ENCODE data around the gene KHNYN. TPM values are rescaled to one million over a fixed set of nuclear protein-coding genes. Genes with fewer than 3 reads are reported as not detected.

KHNYN gene
- total and polyA plus RNA-seq, 2 experiments from 2014 or later, result 2.7 to 28.1 TPM

DNA sequence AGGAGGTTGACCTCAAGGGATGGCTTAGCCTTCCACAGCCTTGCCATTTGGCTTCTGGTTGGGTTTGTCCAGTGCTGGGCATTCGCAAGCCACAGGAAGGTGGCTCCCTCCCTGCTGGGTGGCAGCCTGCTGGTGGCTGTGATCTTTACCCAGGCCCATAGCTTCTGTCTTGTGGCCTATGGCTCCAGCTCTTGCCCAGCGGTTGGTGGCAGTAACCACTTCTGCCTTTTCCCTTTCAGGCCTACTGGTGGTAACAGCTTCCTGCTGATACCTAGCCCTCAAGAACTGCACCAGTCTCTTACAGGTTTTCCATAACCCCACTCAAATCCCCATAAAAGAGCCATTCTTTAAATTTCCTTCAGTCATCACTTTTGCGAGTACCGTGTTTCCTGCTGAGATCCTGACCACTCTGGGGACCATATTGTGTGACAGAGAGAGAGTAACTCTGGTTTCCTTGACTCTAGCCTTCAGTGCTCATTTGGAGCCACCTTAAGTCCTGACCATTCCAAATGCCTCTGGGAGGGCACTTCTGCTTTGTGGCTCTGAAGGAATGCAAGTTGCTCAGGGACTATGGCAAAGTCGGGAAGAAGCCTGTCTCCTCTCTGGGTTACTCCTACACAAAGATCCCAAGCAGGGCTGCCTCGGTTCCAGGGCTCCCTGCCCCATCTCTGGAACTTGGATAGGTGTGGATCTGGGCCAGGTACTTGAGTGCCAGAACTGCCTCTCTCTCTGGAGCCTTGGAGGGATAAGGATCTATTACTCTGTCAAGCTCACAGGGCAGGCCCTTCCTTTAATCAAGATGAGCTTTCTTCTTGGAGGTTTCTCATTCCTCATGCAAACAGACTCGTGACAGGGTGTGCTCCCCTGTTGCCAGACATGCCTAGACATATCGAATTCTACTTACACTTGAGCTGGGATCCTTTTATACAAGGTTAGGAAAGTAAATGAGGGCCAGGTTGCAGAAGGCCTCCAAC is 33.9 kb upstream of the KHNYN start:
- Histone ChIP-seq H3K36me3 (ENCODE audit: insufficient read depth) (no peaks in the 10 kb centered on the region), H3K27ac (ENCODE audit: low read depth) (no peak overlapping the region), H3K4me3 (no peak overlapping the region), H3K4me1 (ENCODE audit: insufficient read depth) (peaks cover 24% of the 10 kb centered on the region; the same call in 1 of the 2 replicates), H4K20me1 (replicated peaks; ENCODE audit: insufficient read depth) (no peaks in the 10 kb centered on the region; the same call in 1 of the 2 replicates), H3K27me3 (ENCODE audit: insufficient read depth) (peaks cover 18% of the 10 kb centered on the region; the same call in 1 of the 2 replicates), H3K79me2 (replicated peaks; ENCODE audit: insufficient read depth) (no peaks in the 10 kb centered on the region), H3K4me2 (no peak overlapping the region), H3F3A (replicated peaks; ENCODE audit: low read depth) (no peaks in the 10 kb centered on the region), H2AFZ (peak overlapping the region; percentile 43; the same call in 1 of the 2 replicates), H3K9me2 (ENCODE audit: insufficient read depth) (no peaks in the 10 kb centered on the region)
- Mint-ChIP-seq H3K27me3 (ENCODE audit: insufficient read depth, low read depth, poor library complexity) (peaks cover 12% of the 10 kb centered on the region), H3K9me3 (no peaks in the 10 kb centered on the region), H3K4me3 (no peak overlapping the region), H3K36me3 (ENCODE audit: low read depth) (no peaks in the 10 kb centered on the region), H3K4me1 (peaks cover 43% of the 10 kb centered on the region), H3K27ac (no peak overlapping the region)
- no peak for DNase-seq (ENCODE audit: low spot score)
- TF ChIP-seq, protein P1, sequence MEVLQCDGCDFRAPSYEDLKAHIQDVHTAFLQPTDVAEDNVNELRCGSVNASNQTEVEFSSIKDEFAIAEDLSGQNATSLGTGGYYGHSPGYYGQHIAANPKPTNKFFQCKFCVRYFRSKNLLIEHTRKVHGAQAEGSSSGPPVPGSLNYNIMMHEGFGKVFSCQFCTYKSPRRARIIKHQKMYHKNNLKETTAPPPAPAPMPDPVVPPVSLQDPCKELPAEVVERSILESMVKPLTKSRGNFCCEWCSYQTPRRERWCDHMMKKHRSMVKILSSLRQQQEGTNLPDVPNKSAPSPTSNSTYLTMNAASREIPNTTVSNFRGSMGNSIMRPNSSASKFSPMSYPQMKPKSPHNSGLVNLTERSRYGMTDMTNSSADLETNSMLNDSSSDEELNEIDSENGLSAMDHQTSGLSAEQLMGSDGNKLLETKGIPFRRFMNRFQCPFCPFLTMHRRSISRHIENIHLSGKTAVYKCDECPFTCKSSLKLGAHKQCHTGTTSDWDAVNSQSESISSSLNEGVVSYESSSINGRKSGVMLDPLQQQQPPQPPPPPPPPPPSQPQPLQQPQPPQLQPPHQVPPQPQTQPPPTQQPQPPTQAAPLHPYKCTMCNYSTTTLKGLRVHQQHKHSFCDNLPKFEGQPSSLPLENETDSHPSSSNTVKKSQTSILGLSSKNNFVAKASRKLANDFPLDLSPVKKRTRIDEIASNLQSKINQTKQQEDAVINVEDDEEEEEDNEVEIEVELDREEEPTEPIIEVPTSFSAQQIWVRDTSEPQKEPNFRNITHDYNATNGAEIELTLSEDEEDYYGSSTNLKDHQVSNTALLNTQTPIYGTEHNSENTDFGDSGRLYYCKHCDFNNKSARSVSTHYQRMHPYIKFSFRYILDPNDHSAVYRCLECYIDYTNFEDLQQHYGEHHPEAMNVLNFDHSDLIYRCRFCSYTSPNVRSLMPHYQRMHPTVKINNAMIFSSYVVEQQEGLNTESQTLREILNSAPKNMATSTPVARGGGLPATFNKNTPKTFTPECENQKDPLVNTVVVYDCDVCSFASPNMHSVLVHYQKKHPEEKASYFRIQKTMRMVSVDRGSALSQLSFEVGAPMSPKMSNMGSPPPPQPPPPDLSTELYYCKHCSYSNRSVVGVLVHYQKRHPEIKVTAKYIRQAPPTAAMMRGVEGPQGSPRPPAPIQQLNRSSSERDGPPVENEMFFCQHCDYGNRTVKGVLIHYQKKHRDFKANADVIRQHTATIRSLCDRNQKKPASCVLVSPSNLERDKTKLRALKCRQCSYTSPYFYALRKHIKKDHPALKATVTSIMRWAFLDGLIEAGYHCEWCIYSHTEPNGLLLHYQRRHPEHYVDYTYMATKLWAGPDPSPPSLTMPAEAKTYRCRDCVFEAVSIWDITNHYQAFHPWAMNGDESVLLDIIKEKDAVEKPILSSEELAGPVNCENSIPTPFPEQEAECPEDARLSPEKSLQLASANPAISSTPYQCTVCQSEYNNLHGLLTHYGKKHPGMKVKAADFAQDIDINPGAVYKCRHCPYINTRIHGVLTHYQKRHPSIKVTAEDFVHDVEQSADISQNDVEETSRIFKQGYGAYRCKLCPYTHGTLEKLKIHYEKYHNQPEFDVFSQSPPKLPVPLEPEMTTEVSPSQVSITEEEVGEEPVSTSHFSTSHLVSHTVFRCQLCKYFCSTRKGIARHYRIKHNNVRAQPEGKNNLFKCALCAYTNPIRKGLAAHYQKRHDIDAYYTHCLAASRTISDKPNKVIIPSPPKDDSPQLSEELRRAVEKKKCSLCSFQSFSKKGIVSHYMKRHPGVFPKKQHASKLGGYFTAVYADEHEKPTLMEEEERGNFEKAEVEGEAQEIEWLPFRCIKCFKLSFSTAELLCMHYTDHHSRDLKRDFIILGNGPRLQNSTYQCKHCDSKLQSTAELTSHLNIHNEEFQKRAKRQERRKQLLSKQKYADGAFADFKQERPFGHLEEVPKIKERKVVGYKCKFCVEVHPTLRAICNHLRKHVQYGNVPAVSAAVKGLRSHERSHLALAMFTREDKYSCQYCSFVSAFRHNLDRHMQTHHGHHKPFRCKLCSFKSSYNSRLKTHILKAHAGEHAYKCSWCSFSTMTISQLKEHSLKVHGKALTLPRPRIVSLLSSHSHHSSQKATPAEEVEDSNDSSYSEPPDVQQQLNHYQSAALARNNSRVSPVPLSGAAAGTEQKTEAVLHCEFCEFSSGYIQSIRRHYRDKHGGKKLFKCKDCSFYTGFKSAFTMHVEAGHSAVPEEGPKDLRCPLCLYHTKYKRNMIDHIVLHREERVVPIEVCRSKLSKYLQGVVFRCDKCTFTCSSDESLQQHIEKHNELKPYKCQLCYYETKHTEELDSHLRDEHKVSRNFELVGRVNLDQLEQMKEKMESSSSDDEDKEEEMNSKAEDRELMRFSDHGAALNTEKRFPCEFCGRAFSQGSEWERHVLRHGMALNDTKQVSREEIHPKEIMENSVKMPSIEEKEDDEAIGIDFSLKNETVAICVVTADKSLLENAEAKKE (CRISPR knock-in tag; IDR thresholded peaks at IDR 0.05), result no peak
- TF ChIP-seq POLR2AphosphoS5 (IDR thresholded peaks at IDR 0.05; ENCODE audit: low read depth) (no peak), CREB1 (CRISPR knock-in tag; IDR thresholded peaks at IDR 0.05; ENCODE audit: low read depth) (no peak), JUNB (IDR thresholded peaks at IDR 0.05; ENCODE audit: unreplicated experiment) (no peak), ZNF331 (CRISPR knock-in tag; IDR thresholded peaks at IDR 0.05; ENCODE audit: low read depth) (no peak), EZH2phosphoT487 (IDR thresholded peaks at IDR 0.05; ENCODE audit: unreplicated experiment) (no peak), NANOG (IDR thresholded peaks at IDR 0.05; ENCODE audit: borderline replicate concordance) (no peak), EZH2 (IDR thresholded peaks at IDR 0.05; ENCODE audit: low read depth, unreplicated experiment) (no peak), ZNF114 (CRISPR knock-in tag; IDR thresholded peaks at IDR 0.05) (no peak), STAT1 (IDR thresholded peaks at IDR 0.05; ENCODE audit: unreplicated experiment) (no peak)
- TF ChIP-seq, protein P2, sequence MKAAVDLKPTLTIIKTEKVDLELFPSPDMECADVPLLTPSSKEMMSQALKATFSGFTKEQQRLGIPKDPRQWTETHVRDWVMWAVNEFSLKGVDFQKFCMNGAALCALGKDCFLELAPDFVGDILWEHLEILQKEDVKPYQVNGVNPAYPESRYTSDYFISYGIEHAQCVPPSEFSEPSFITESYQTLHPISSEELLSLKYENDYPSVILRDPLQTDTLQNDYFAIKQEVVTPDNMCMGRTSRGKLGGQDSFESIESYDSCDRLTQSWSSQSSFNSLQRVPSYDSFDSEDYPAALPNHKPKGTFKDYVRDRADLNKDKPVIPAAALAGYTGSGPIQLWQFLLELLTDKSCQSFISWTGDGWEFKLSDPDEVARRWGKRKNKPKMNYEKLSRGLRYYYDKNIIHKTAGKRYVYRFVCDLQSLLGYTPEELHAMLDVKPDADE (IDR thresholded peaks at IDR 0.05), result no peak
- TF ChIP-seq, protein P3, sequence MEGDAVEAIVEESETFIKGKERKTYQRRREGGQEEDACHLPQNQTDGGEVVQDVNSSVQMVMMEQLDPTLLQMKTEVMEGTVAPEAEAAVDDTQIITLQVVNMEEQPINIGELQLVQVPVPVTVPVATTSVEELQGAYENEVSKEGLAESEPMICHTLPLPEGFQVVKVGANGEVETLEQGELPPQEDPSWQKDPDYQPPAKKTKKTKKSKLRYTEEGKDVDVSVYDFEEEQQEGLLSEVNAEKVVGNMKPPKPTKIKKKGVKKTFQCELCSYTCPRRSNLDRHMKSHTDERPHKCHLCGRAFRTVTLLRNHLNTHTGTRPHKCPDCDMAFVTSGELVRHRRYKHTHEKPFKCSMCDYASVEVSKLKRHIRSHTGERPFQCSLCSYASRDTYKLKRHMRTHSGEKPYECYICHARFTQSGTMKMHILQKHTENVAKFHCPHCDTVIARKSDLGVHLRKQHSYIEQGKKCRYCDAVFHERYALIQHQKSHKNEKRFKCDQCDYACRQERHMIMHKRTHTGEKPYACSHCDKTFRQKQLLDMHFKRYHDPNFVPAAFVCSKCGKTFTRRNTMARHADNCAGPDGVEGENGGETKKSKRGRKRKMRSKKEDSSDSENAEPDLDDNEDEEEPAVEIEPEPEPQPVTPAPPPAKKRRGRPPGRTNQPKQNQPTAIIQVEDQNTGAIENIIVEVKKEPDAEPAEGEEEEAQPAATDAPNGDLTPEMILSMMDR (conservative IDR thresholded peaks at IDR 0.05; ENCODE audit: low read depth in 2 of 2), result no peak
- TF ChIP-seq, protein P4, sequence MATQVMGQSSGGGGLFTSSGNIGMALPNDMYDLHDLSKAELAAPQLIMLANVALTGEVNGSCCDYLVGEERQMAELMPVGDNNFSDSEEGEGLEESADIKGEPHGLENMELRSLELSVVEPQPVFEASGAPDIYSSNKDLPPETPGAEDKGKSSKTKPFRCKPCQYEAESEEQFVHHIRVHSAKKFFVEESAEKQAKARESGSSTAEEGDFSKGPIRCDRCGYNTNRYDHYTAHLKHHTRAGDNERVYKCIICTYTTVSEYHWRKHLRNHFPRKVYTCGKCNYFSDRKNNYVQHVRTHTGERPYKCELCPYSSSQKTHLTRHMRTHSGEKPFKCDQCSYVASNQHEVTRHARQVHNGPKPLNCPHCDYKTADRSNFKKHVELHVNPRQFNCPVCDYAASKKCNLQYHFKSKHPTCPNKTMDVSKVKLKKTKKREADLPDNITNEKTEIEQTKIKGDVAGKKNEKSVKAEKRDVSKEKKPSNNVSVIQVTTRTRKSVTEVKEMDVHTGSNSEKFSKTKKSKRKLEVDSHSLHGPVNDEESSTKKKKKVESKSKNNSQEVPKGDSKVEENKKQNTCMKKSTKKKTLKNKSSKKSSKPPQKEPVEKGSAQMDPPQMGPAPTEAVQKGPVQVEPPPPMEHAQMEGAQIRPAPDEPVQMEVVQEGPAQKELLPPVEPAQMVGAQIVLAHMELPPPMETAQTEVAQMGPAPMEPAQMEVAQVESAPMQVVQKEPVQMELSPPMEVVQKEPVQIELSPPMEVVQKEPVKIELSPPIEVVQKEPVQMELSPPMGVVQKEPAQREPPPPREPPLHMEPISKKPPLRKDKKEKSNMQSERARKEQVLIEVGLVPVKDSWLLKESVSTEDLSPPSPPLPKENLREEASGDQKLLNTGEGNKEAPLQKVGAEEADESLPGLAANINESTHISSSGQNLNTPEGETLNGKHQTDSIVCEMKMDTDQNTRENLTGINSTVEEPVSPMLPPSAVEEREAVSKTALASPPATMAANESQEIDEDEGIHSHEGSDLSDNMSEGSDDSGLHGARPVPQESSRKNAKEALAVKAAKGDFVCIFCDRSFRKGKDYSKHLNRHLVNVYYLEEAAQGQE (IDR thresholded peaks at IDR 0.05; ENCODE audit: unreplicated experiment), result no peak
- no peak for ATAC-seq
